ENCODE data around the gene UBASH3A. TPM values are rescaled to one million over a fixed set of nuclear protein-coding genes. Genes with fewer than 3 reads are reported as not detected.
"Not testable (repeated sequence)": the region's sequence is repeated elsewhere in the genome, so short reads cannot be mapped to it uniquely, and the experiment has no call there.

UBASH3A gene
- total RNA-seq, 2 experiments from 2014 or later, result 38.9 to 41.1 TPM

DNA sequence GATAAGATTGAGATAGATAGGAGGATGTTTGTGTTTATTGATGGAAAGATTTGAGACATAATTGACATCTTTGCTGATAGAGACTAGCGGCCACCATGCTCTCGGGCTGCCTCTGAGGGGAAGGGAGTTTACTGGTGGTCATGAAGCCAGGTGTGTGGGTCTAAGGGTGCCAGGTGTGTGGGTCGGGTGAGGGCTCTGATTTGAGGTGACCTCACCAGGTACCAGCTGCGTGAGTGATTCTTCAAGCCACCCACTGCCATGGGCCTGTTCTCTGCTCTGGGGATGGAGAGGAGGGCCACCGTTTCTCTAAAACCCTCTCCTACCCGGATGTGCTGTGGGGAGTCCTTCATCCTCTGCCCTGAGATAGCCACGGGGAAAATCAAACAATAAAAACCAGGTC lies 3.2 kb downstream of the UBASH3A start:
- Mint-ChIP-seq H3K4me3 (peak overlapping the region; percentile 92), H3K27me3 (no peaks in the 10 kb centered on the region), H3K4me1 (peaks cover 38% of the 10 kb centered on the region), H3K27ac (peak overlapping the region; percentile 96), H3K36me3 (peaks cover 66% of the 10 kb centered on the region), H3K9me3 (peaks cover 2% of the 10 kb centered on the region)
- no peak for DNase-seq

DNA sequence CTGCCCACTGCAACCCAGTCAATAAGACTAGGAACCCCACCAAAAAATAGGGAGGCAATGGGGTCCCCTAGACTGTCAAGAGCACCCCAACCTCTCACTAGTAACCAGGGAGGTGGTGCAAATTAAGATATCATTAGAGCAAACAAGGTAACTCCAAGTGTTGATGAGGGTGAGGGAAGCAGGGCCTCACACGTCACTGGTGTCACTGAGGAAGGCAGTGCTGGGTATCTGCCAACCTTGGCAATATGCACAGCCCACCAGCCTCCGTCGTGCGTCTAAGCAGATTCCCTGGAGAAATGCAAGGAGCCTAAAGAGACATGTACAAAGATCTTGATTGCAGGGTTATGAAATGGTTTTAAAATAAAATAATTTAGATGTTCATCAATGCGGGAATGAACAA lies 3.8 kb downstream of the UBASH3A start:
- H3K27ac Mint-ChIP-seq, result peak overlapping the region; percentile 96
- DNase-seq, result no peak
- peak overlapping the region; percentile 92 for H3K4me3 Mint-ChIP-seq
- no peaks in the 10 kb centered on the region for H3K27me3 Mint-ChIP-seq
- no peaks in the 10 kb centered on the region for H3K9me3 Mint-ChIP-seq
- H3K36me3 Mint-ChIP-seq, result peaks cover 62% of the 10 kb centered on the region
- H3K4me1 Mint-ChIP-seq, result peaks cover 35% of the 10 kb centered on the region

DNA sequence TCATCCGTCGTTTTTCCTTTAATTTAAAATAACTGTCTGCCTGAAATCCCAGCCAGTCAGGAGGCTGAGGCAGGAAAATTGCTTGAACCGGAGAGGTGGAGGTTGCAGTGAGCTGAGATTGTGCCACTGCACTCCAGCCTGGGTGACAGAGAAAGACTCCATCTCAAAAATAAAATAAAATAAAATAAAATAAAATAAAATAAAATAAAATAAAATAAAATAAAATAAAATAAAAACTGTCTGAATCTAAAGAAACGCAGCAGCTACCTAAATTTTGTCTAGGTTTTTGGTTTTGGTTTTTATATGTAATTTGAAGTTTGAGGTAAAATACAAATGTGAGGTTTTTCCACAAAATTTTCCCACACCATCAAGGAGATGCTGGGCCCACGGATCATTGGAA lies 5.0 kb downstream of the UBASH3A start:
- peaks cover 62% of the 10 kb centered on the region for H3K36me3 Mint-ChIP-seq
- H3K9me3 Mint-ChIP-seq, H3K27me3 Mint-ChIP-seq, DNase-seq: not testable (repeated sequence)
- H3K27ac Mint-ChIP-seq, result peak overlapping the region; percentile 57
- peaks cover 40% of the 10 kb centered on the region for H3K4me1 Mint-ChIP-seq
- peak overlapping the region; percentile 12 for H3K4me3 Mint-ChIP-seq

DNA sequence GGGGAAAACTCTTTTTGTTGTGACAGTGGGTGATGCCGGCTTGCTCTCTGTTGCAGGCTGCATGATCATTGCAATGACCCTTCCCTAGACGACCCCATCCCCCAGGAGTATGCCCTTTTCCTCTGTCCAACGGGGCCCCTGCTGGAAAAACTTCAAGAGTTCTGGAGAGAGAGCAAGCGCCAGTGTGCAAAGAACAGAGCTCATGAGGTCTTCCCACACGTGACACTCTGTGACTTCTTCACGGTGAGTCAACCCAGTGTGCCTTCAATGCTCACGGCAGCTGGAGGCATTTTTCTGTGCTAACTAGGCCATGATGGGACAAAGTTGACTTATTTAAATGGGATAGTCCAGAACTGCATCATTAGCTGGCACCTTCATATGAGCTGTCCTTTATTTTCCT lies 5.7 kb downstream of the UBASH3A start:
- H3K4me1 Mint-ChIP-seq, result peaks cover 47% of the 10 kb centered on the region
- no peak for DNase-seq
- no peak overlapping the region for H3K4me3 Mint-ChIP-seq
- H3K27ac Mint-ChIP-seq, result peak overlapping the region; percentile 70
- H3K9me3 Mint-ChIP-seq, result no peaks in the 10 kb centered on the region
- H3K27me3 Mint-ChIP-seq, result no peaks in the 10 kb centered on the region
- H3K36me3 Mint-ChIP-seq, result peaks cover 64% of the 10 kb centered on the region

DNA sequence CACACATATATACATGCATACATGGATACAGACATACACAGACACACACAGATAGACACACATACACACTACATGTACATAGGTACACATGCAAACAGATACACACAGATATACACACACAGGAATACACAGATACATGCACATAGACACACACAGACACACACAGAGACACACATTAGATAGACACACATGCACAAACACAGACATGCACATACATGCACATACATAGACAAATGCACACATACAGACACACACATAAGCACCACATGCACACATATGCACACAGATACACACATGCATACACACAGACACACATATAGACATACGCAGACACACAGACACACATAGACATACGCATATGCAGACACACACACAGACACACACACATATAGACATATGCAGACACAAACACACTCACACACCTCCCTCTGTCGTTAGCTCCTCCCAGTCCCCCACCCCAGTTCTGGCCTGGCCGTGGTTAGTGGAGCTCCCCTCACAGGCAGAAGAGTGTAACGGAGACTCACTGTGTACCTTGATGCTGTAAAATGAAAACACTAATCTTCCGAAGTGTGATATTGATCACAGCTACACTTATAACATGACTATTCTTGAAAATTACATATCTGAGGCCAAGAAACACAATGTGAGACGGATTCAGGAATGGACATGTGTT lies 7.6 kb downstream of the UBASH3A start:
- Mint-ChIP-seq H3K4me3 (no peak overlapping the region), H3K9me3 (no peaks in the 10 kb centered on the region), H3K36me3 (peaks cover 60% of the 10 kb centered on the region), H3K27ac (no peak overlapping the region), H3K27me3 (no peaks in the 10 kb centered on the region), H3K4me1 (peaks cover 65% of the 10 kb centered on the region)
- peak; percentile 40 for DNase-seq

DNA sequence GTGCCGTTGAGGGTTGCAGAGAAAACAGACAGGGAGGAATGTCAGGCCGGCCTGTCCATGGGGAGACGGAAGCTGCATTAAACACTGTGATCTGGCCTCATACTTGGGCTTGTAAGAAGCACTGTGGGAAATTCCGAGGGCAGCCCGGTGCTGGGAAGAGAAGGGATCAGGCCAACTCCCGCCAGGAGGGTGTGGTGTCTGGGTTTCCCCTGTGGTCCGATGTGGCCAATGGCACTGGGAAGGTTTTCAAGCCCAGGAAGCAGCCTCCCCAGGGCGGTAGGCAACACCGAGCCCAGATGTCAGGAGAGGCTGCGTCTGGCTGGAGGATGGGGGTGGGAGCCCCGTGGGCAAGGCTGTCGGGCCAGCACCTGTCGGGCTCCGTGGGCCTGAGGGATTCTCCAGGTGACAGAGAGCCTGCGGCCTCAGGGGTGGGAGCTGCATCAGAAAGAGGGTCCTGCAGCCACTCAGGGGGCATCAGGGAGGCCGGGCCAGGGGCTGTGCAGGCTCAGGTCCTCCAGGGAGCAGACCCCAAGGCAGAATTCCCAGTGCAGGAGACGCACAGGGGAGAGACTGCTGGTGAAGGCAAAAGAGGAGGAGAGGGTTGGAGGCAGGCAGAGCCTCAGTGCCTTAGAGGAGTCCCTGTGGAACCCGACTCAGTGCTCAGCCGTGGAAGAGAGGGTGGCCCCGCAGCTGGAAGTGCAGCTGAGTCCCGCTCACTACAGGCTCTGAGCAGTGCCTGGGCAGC lies 8.4 kb downstream of the UBASH3A start:
- no peak for DNase-seq
- H3K9me3 Mint-ChIP-seq, result no peaks in the 10 kb centered on the region
- H3K4me1 Mint-ChIP-seq, result peaks cover 63% of the 10 kb centered on the region
- peak overlapping the region; percentile 47 for H3K27ac Mint-ChIP-seq
- no peaks in the 10 kb centered on the region for H3K27me3 Mint-ChIP-seq
- H3K4me3 Mint-ChIP-seq, result no peak overlapping the region
- peaks cover 60% of the 10 kb centered on the region for H3K36me3 Mint-ChIP-seq

DNA sequence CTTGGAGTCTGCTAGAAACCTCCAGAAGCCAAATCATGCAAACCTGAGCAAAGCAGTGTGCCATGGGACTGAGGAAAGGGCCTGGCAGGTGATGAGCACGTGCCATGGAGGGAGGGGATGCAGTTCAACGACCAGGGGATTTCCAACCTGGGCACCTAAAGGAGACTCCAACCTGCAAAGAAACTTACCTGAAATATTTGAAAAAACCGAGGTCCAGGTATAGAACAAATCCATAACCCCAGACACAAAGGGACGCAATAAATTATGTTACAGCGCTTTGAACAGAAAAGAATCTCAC lies 8.9 kb downstream of the UBASH3A start:
- H3K36me3 Mint-ChIP-seq, result peaks cover 59% of the 10 kb centered on the region
- no peaks in the 10 kb centered on the region for H3K27me3 Mint-ChIP-seq
- no peak overlapping the region for H3K4me3 Mint-ChIP-seq
- peak overlapping the region; percentile 47 for H3K27ac Mint-ChIP-seq
- DNase-seq, result no peak
- H3K4me1 Mint-ChIP-seq, result peaks cover 63% of the 10 kb centered on the region
- peaks cover 2% of the 10 kb centered on the region for H3K9me3 Mint-ChIP-seq

DNA sequence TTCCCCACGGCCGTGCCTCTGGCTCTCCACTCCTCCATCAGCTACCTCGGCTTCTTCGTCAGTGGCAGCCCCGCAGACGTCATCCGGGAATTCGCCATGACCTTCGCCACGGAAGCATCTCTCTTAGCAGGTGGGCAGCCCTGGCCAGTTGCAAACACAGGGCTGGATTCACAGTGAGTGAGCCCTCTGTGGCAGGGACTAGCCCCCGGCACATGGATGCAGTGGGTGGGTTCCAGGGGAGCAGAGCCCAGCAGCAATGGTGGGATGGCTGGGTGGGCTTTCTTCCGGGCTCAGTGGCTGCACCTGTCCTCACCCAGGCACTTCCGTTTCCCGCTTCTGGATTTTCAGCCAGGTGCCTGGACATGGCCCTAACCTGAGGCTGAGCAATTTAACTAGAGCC lies 9.4 kb downstream of the UBASH3A start:
- no peak overlapping the region for H3K4me3 Mint-ChIP-seq
- peaks cover 3% of the 10 kb centered on the region for H3K9me3 Mint-ChIP-seq
- H3K4me1 Mint-ChIP-seq, result peaks cover 59% of the 10 kb centered on the region
- no peaks in the 10 kb centered on the region for H3K27me3 Mint-ChIP-seq
- DNase-seq, result no peak
- peaks cover 59% of the 10 kb centered on the region for H3K36me3 Mint-ChIP-seq
- H3K27ac Mint-ChIP-seq, result peak overlapping the region; percentile 99

DNA sequence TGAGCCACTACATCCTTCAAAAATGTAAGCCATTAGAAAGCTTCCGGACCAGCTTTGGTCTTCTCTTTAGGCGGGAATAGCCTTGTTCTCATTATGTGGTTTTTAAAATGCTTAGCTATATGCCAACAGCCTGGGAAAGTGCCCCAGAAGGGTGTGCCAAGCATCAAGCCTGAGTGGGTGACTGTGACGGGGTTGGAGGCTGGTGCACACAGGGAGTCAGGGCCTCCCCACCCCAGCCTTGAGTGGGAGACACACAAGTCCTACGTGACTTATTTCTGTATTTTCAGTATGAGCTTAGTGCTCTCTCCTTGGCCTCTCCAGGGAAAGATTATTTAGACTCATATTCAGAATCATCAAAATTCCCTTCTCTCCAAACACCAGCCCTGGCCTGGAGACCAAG lies 9.8 kb downstream of the UBASH3A start:
- Mint-ChIP-seq H3K27me3 (no peaks in the 10 kb centered on the region), H3K9me3 (peaks cover 3% of the 10 kb centered on the region), H3K4me1 (peaks cover 59% of the 10 kb centered on the region), H3K36me3 (peaks cover 61% of the 10 kb centered on the region), H3K27ac (peak overlapping the region; percentile 99), H3K4me3 (no peak overlapping the region)
- DNase-seq, result no peak

DNA sequence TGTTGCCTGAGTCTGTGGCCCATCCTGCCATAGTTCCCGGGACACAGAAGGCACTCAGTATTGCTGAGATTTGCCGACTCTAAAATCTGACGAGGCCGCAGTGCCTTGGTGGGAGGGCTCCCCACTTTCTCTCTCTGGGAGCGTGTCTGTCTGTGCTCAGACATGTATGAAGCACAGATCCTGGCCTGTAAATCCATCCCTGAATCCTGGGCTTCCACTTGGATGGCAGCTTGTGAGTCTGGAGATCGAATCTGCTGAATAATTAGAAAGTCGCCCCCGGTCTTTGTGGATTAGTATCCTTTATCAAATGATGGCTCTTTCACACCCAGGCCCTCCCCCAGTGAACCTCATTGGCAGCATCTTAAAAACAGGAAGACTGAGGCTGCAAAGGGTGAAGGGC lies 10.4 kb downstream of the UBASH3A start:
- Mint-ChIP-seq H3K36me3 (peaks cover 65% of the 10 kb centered on the region), H3K27me3 (no peaks in the 10 kb centered on the region), H3K9me3 (peaks cover 3% of the 10 kb centered on the region), H3K4me3 (peak overlapping the region; percentile 26), H3K27ac (peak overlapping the region; percentile 99), H3K4me1 (peaks cover 62% of the 10 kb centered on the region)
- DNase-seq, result no peak

DNA sequence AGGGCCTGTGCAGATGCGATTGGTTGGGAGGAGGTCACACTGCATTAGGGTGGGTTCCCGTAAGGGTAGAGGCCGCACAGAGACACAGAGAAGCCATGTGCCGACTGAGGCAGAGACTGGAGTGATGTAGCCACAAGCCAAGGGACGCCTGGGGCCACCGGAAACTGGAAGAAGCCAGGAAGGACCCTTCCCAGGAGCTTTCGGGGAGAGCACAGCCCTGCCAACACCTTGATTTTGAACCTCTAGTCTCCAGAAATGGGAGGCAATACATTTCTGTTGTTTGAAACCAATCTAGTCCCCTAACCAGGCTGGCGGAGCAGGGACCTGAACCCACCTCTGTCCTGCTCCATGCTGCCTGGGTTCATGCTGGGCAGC lies 10.8 kb downstream of the UBASH3A start:
- no peak for DNase-seq
- Mint-ChIP-seq H3K27ac (peak overlapping the region; percentile 99), H3K4me3 (peak overlapping the region; percentile 59), H3K4me1 (peaks cover 63% of the 10 kb centered on the region), H3K27me3 (no peaks in the 10 kb centered on the region), H3K9me3 (peaks cover 7% of the 10 kb centered on the region), H3K36me3 (peaks cover 65% of the 10 kb centered on the region)

DNA sequence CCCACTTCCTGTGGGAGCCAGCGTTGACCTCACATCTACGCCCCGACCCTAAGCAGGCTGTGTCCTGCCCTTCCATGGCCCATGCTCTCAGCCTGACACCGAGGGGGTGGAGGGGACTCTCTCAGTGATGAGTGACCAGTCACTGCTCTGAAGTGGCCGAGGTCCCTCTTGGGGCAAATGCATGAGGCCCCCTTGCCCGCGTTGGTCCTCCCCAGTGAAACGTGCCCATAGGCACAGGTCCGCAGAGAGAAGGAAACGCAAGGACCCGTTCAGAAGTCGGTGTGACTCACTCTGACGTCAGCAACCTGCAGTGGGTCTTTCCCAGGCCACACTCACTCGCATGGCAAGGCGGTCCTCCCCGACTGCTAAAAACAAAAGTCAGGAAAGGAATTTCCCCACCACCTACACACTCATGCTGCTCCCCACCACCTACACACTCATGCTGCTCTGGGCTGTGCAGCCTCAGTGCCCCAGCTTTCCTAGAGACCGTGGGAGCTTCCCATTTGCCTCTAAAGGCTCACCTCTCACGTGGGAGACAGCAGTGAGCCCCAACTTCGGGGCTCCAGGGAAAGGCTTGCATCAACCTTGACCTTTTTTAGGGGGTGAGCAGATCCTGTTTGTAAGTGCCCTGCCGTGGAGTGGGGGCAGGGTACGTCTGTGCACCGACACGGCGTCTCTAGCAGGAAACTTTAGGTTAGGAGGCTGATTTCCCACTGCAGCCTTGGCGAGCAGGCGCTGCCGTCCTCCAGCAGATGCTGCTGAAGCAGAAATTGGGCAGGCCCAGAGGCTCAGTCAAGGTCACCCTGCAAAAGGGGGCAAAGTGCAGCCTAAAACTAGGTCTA lies 11.4 kb downstream of the UBASH3A start:
- Mint-ChIP-seq H3K9me3 (peaks cover 10% of the 10 kb centered on the region), H3K27ac (peak overlapping the region; percentile 99), H3K27me3 (no peaks in the 10 kb centered on the region), H3K4me3 (peak overlapping the region; percentile 59), H3K4me1 (peaks cover 64% of the 10 kb centered on the region), H3K36me3 (peaks cover 65% of the 10 kb centered on the region)
- peak; percentile 92 for DNase-seq

DNA sequence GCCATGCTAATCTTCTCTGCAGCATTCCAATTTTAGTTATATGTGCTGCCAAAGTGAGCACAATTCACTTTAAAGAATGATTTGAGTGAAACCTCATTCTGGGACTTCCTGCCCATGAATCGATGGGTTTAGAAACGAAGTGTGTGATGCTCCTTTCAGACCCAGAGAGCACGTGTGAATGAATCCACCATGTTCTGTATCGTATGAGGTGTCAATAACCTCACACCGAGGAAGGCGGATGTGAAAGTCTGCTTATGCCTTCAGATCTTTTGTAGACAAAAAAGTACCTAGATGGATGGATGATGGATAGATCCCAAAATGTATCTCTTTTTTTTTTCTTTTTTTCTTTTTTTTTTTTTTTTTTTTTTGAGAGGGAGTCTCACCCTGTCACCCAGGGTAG lies 13.8 kb downstream of the UBASH3A start:
- Mint-ChIP-seq H3K9me3 (peaks cover 10% of the 10 kb centered on the region), H3K27me3 (no peaks in the 10 kb centered on the region), H3K27ac (peak overlapping the region; percentile 83), H3K4me3 (no peak overlapping the region), H3K36me3 (peaks cover 85% of the 10 kb centered on the region), H3K4me1 (peaks cover 83% of the 10 kb centered on the region)
- no peak for DNase-seq

DNA sequence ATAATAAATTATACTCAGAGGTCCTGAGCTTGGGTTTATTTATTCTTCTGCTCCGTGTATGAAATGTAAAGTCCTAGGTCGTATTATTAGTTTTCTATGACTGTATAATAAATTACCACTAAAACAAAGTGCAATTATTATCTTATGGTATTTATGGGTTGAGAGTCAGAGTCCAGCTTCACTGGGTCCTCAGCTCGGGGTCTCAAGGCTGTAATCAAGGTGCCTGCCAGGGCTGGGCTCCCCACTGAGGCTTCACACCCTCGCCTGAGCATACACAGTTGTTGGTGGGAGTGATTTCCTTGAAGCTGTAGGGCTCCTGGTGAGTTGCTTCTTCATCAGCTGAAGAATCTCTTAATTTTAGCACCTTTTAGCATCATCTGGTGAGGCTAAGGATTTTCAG lies 15.2 kb downstream of the UBASH3A start:
- no peaks in the 10 kb centered on the region for H3K27me3 Mint-ChIP-seq
- H3K36me3 Mint-ChIP-seq, result peaks cover 90% of the 10 kb centered on the region
- peaks cover 10% of the 10 kb centered on the region for H3K9me3 Mint-ChIP-seq
- H3K4me1 Mint-ChIP-seq, result peaks cover 85% of the 10 kb centered on the region
- no peak for DNase-seq
- no peak overlapping the region for H3K27ac Mint-ChIP-seq
- H3K4me3 Mint-ChIP-seq, result no peak overlapping the region

DNA sequence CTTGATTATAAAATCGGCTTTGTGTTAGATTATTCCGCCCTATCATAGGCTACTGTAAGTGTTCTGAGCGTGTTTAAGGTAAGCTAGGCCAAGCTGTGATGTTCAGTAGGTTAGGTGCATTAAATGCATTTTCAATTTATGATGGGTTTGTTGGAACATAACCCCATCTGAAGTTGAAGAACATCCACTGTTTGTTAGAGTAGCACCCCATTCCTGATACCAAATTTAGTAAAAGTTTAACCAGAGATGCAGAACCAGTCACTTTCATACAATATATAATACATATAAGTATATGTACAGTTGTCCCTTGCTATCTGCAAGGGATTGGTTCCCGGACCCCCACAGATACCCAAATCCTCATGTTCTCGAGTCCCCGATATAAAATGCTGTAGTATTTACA lies 16.1 kb downstream of the UBASH3A start:
- Mint-ChIP-seq H3K9me3 (peaks cover 10% of the 10 kb centered on the region), H3K27me3 (no peaks in the 10 kb centered on the region), H3K4me3 (no peak overlapping the region), H3K27ac (no peak overlapping the region), H3K36me3 (peaks cover 90% of the 10 kb centered on the region), H3K4me1 (peaks cover 85% of the 10 kb centered on the region)
- no peak for DNase-seq
